ENCODE results near the gene MAPK12.

DNA sequence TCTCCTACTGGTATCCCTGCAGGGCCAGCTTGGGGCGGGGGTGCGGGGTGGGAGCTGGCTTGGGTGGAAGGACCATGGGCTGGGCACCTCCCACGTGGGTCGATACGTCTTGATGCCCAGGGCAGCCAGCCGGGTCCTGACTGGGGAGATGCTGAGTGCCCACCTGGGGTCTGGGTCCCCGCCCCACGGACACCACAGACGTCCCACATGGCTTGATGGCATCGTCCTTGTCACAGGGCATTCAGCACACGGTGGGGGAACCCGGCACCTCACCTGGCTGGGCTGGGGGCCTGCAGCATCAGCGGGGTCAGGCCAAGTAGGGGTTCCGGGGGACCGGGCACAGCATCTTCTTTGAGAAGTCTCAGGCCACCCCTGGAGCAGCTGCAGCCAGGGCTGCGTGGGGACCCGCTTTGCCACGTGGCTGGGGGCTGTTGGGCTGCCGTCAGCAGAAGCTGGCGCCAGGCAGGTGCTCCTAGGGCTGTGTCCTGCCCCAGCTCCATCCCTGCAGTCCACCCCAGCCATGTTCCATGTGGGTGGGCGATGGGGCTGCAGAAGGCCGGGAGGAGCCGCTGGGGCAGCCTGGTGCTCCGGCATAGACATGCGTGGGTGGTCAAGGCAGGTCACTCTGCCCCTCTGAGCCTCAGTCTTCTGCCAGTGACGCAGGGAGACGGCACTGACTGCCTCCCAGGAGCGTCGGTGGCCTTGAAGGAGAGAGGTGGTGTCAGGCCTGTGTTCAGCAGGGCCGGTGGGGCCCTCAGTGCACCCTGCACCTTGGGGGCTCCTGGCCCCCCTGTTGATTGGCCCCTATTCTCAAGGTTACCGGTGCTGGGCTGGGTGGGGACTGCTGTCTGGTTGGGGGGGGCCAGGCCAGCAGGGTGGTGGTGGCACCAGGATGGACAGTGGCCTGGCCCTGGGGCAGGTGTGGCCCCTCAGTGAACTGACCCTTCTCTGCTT lies 52.3 kb downstream of the MAPK12 start:
- TF ChIP-seq, protein P1, sequence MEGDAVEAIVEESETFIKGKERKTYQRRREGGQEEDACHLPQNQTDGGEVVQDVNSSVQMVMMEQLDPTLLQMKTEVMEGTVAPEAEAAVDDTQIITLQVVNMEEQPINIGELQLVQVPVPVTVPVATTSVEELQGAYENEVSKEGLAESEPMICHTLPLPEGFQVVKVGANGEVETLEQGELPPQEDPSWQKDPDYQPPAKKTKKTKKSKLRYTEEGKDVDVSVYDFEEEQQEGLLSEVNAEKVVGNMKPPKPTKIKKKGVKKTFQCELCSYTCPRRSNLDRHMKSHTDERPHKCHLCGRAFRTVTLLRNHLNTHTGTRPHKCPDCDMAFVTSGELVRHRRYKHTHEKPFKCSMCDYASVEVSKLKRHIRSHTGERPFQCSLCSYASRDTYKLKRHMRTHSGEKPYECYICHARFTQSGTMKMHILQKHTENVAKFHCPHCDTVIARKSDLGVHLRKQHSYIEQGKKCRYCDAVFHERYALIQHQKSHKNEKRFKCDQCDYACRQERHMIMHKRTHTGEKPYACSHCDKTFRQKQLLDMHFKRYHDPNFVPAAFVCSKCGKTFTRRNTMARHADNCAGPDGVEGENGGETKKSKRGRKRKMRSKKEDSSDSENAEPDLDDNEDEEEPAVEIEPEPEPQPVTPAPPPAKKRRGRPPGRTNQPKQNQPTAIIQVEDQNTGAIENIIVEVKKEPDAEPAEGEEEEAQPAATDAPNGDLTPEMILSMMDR (IDR thresholded peaks at IDR 0.05): no peak
- no peak for TF ChIP-seq POLR2A (IDR thresholded peaks at IDR 0.05)
